ENCODE data around the gene NPNT. TPM values are rescaled to one million over a fixed set of nuclear protein-coding genes. Genes with fewer than 3 reads are reported as not detected.

NPNT gene
- total RNA-seq, 2 experiments from 2014 or later = not detected

- H3K27ac Mint-ChIP-seq = no peak overlapping the region
- H3K9me3 Mint-ChIP-seq = no peaks in the 10 kb centered on the region
- H3K36me3 Mint-ChIP-seq (ENCODE audit: low read depth) = no peaks in the 10 kb centered on the region
- H3K27me3 Mint-ChIP-seq = no peaks in the 10 kb centered on the region
- no peak for DNase-seq
- ChIA-PET POLR2A (no interaction called here), CTCF (no interaction called here)
- no peak overlapping the region for H3K4me3 Mint-ChIP-seq
- no peaks in the 10 kb centered on the region for H3K4me1 Mint-ChIP-seq
Measured at GRCh38 chr4:105934386-105934785, 39.1 kb downstream of the NPNT start.

DNA sequence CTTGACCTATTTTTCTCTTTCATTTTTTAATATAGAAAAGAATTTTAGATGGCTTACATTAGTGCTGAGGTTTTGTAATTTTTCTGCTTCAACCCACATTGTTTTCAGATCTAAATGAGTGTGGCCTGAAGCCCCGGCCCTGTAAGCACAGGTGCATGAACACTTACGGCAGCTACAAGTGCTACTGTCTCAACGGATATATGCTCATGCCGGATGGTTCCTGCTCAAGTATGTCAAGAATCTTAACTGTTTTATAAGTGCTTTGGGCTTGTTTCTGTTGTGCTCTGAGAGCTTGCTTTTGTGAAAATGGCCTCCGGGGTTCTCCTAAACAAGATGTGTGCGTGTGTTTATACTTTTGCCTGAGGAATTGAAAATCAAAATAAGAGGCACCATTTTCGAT lies 41.6 kb downstream of the NPNT start:
- Mint-ChIP-seq H3K4me3 (no peak overlapping the region), H3K27me3 (no peaks in the 10 kb centered on the region), H3K36me3 (ENCODE audit: low read depth) (no peaks in the 10 kb centered on the region), H3K9me3 (no peaks in the 10 kb centered on the region), H3K27ac (no peak overlapping the region), H3K4me1 (no peaks in the 10 kb centered on the region)
- POLR2A ChIA-PET = no interaction called here
- CTCF ChIA-PET = no interaction called here
- no peak for DNase-seq

DNA sequence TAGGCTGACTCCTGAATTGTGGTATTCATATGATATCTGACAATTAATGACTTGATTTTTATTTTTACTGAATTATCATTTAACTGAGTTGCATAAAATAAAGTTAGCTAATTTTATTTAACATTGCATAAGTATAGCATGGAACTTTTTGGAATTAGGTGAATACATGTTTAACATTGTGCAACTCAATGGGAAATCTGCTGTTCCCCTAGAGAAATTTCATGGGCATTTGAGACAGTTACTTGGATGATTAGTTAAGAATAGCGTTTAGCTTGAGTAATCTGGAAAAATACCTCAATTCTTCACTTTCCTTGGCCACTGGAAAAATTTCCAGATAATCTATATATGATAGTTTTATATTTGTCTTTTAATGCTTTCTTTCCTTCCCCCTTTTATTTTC lies 42.5 kb downstream of the NPNT start:
- ChIA-PET POLR2A (no interaction called here), CTCF (interaction anchor here (0.5 kb wide), 1 partner anchor 1280 kb away, joined by 4 read pairs; no protein-coding TSS in a partner anchor)
- H3K9me3 Mint-ChIP-seq = no peaks in the 10 kb centered on the region
- no peaks in the 10 kb centered on the region for H3K36me3 Mint-ChIP-seq (ENCODE audit: low read depth)
- no peak for DNase-seq
- H3K4me3 Mint-ChIP-seq = no peak overlapping the region
- H3K4me1 Mint-ChIP-seq = no peaks in the 10 kb centered on the region
- no peaks in the 10 kb centered on the region for H3K27me3 Mint-ChIP-seq
- H3K27ac Mint-ChIP-seq = no peak overlapping the region

- no peak overlapping the region for H3K4me3 Mint-ChIP-seq
- no peaks in the 10 kb centered on the region for H3K27me3 Mint-ChIP-seq
- no peaks in the 10 kb centered on the region for H3K36me3 Mint-ChIP-seq (ENCODE audit: low read depth)
- ChIA-PET CTCF (no interaction called here), POLR2A (no interaction called here)
- no peaks in the 10 kb centered on the region for H3K4me1 Mint-ChIP-seq
- no peak for DNase-seq
- peaks cover 3% of the 10 kb centered on the region for H3K9me3 Mint-ChIP-seq
- H3K27ac Mint-ChIP-seq = no peak overlapping the region
Measured at GRCh38 chr4:105943234-105943633, 48.0 kb downstream of the NPNT start.

DNA sequence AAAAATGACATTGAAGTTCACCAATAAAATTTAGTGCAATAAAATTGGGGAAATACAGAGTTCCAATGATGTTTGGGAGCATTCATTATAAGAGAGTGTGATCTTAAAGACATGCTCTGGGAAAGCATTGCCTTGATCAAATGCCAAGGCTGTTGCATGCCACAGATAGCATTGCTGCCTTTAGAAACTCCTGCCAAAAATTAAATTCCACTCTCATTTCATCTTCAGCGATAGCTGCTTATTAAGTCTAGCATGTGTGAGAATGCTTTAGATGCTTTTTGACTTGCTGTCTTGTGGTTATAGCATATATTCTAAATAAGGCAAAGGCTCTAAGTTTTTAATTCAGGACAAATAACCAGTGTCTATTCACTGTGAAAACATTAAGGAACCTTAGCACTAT lies 49.3 kb downstream of the NPNT start:
- H3K27ac Mint-ChIP-seq = no peak overlapping the region
- peaks cover 3% of the 10 kb centered on the region for H3K9me3 Mint-ChIP-seq
- no peak overlapping the region for H3K4me3 Mint-ChIP-seq
- no peak for DNase-seq
- H3K27me3 Mint-ChIP-seq = peaks cover 3% of the 10 kb centered on the region
- ChIA-PET CTCF (no interaction called here), POLR2A (no interaction called here)
- no peaks in the 10 kb centered on the region for H3K36me3 Mint-ChIP-seq (ENCODE audit: low read depth)
- H3K4me1 Mint-ChIP-seq = no peaks in the 10 kb centered on the region

- H3K9me3 Mint-ChIP-seq = peaks cover 3% of the 10 kb centered on the region
- no peak for DNase-seq
- H3K27me3 Mint-ChIP-seq = peaks cover 3% of the 10 kb centered on the region
- no peaks in the 10 kb centered on the region for H3K4me1 Mint-ChIP-seq
- no peak overlapping the region for H3K4me3 Mint-ChIP-seq
- H3K36me3 Mint-ChIP-seq (ENCODE audit: low read depth) = no peaks in the 10 kb centered on the region
- ChIA-PET CTCF (no interaction called here), POLR2A (no interaction called here)
- no peak overlapping the region for H3K27ac Mint-ChIP-seq
Measured at GRCh38 chr4:105946771-105947170, 51.5 kb downstream of the NPNT start.

GRCh38 chr4:105950701-105951100 lies 55.4 kb downstream of the NPNT start:
- Mint-ChIP-seq H3K36me3 (ENCODE audit: low read depth) (no peaks in the 10 kb centered on the region), H3K27me3 (peaks cover 5% of the 10 kb centered on the region), H3K4me1 (no peaks in the 10 kb centered on the region), H3K9me3 (peaks cover 3% of the 10 kb centered on the region), H3K4me3 (no peak overlapping the region), H3K27ac (no peak overlapping the region)
- ChIA-PET CTCF (no interaction called here), POLR2A (no interaction called here)
- DNase-seq = no peak

DNA sequence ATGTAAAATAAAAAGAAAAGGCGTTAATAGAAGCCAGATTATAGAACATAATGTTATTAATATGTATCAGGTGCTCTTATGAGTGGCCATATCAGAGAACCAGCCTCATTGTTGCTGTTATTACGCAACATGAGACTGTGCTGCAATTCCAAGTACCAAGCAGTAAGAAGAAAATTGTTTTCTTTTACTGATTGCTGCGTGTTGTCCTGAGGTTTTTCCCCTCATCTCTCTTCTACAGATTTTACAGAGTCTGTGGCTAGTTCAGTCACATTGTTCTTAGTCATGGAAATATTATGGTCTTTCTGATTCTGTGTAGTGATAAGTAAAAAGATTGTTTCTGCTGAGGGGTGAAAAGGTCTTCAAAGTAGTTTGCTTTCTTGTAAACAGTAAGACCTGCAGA lies 55.9 kb downstream of the NPNT start:
- no peak for DNase-seq
- Mint-ChIP-seq H3K27ac (no peak overlapping the region), H3K9me3 (peaks cover 3% of the 10 kb centered on the region), H3K4me3 (no peak overlapping the region), H3K27me3 (peaks cover 5% of the 10 kb centered on the region), H3K4me1 (no peaks in the 10 kb centered on the region), H3K36me3 (ENCODE audit: low read depth) (no peaks in the 10 kb centered on the region)
- ChIA-PET POLR2A (no interaction called here), CTCF (no interaction called here)

GRCh38 chr4:105952591-105952990 lies 57.3 kb downstream of the NPNT start:
- Mint-ChIP-seq H3K27ac (no peak overlapping the region), H3K9me3 (no peaks in the 10 kb centered on the region), H3K4me3 (no peak overlapping the region), H3K36me3 (ENCODE audit: low read depth) (no peaks in the 10 kb centered on the region), H3K4me1 (no peaks in the 10 kb centered on the region), H3K27me3 (peaks cover 5% of the 10 kb centered on the region)
- no peak for DNase-seq
- ChIA-PET CTCF (no interaction called here), POLR2A (no interaction called here)

DNA sequence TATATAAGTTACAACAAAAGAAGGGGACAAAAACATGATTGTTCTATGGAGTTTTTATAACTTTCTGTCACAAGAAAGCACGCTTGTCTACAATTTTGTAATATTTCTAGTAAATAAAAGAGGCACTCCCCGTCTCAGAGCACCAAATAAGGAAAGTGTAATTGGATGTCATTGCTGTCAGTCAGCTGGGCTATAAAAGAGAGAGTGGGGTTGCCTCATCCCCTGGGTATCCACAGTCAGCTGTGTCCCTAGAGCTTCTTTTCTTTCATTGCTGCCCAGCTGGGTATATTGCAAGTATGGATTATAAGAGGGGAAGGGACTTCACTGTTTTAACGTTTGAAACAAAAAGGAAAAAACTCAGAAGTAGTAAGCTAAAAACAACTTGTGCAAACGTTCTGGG lies 61.3 kb downstream of the NPNT start:
- ChIA-PET CTCF (no interaction called here), POLR2A (no interaction called here)
- DNase-seq = no peak
- H3K4me3 Mint-ChIP-seq = no peak overlapping the region
- H3K9me3 Mint-ChIP-seq = no peaks in the 10 kb centered on the region
- no peaks in the 10 kb centered on the region for H3K4me1 Mint-ChIP-seq
- H3K36me3 Mint-ChIP-seq (ENCODE audit: low read depth) = no peaks in the 10 kb centered on the region
- no peak overlapping the region for H3K27ac Mint-ChIP-seq
- H3K27me3 Mint-ChIP-seq = peaks cover 3% of the 10 kb centered on the region

DNA sequence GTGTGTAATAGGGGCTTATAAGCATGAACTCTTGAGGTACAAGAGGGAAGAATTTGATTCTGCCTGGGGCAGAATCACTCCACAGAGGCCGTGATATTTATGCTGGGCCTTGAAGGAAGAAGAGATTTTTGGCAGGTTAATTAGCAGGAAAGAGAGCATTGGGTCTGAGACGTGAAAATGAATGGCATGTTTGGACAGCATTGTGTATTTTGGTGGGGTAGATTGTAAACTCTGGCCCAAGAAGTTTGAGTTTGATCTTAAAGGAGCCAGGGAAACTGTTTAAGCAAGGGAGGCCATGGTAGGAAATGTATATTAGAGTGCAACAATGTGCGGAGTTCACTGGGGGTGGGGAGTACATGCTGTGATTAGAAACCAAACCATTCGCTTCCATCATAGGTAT lies 62.4 kb downstream of the NPNT start:
- no peak for DNase-seq
- ChIA-PET CTCF (no interaction called here), POLR2A (no interaction called here)
- Mint-ChIP-seq H3K27ac (no peak overlapping the region), H3K4me3 (no peak overlapping the region), H3K27me3 (peaks cover 3% of the 10 kb centered on the region), H3K4me1 (no peaks in the 10 kb centered on the region), H3K9me3 (no peaks in the 10 kb centered on the region), H3K36me3 (ENCODE audit: low read depth) (no peaks in the 10 kb centered on the region)

DNA sequence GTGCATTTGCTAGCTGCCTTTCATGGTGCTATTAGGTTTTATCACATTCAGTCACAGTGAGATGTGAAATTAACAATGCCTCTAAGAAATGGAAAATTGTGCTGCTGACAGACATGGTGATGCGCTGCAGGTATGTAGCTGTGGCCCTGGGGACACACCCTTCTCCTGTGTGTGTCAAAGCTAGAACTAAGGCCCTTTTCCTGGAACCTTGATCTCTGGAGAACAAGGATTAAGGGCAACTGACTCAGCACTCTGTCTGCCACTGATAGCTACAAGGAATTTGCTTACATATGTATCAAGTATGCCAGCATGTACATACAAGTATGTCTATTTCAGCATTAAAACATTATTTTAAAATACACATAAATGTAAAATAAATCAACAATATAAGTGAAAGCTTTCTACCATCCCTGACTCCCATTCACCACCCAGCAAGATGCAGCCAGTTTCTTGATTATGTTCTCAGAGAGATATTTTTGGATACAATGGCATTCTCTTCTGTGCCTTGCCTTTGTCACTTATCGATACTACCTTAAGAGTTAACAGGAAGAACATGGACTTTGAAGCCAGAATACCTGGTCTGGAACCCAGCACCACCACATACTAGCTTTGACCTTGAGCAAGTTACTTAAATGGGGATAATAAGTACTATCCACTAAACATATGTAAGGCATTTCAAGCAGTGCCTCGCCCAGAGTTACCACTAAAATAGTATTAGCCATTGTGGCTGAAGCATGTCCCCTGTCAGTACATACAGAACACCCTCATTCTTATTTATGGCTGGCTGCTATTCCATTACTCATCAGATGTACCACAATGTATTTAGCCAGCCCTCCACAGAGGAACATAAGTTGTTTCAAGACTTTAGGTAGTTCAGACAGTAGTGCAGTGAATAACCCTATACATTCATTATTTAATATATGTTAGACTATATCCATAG lies 68.5 kb downstream of the NPNT start:
- no peak overlapping the region for H3K4me3 Mint-ChIP-seq
- H3K36me3 Mint-ChIP-seq (ENCODE audit: low read depth) = no peaks in the 10 kb centered on the region
- ChIA-PET CTCF (no interaction called here), POLR2A (no interaction called here)
- no peaks in the 10 kb centered on the region for H3K27me3 Mint-ChIP-seq
- H3K27ac Mint-ChIP-seq = no peak overlapping the region
- H3K4me1 Mint-ChIP-seq = no peaks in the 10 kb centered on the region
- no peak for DNase-seq
- H3K9me3 Mint-ChIP-seq = no peaks in the 10 kb centered on the region

- no peaks in the 10 kb centered on the region for H3K27me3 Mint-ChIP-seq
- no peak overlapping the region for H3K4me3 Mint-ChIP-seq
- no peaks in the 10 kb centered on the region for H3K36me3 Mint-ChIP-seq (ENCODE audit: low read depth)
- H3K9me3 Mint-ChIP-seq = no peaks in the 10 kb centered on the region
- POLR2A ChIA-PET = no interaction called here
- DNase-seq = no peak
- H3K4me1 Mint-ChIP-seq = no peaks in the 10 kb centered on the region
- CTCF ChIA-PET = no interaction called here
- no peak overlapping the region for H3K27ac Mint-ChIP-seq
Measured at GRCh38 chr4:105965183-105965800, 70.0 kb downstream of the NPNT start.

- H3K4me3 Mint-ChIP-seq = no peak overlapping the region
- H3K9me3 Mint-ChIP-seq = no peaks in the 10 kb centered on the region
- H3K27ac Mint-ChIP-seq = no peak overlapping the region
- ChIA-PET CTCF (no interaction called here), POLR2A (no interaction called here)
- no peaks in the 10 kb centered on the region for H3K36me3 Mint-ChIP-seq (ENCODE audit: low read depth)
- no peak for DNase-seq
- H3K4me1 Mint-ChIP-seq = no peaks in the 10 kb centered on the region
- H3K27me3 Mint-ChIP-seq = no peaks in the 10 kb centered on the region
Measured at GRCh38 chr4:105966051-105966450, 70.8 kb downstream of the NPNT start.

Measured in activated CD4-positive, alpha-beta memory T cell treated with anti-CD3 and anti-CD28 coated beads, Interleukin-2, amount 10 ng/mL, durations not matched to agents 7 days and 5 days (primary cell).